ENCODE measurements around the gene CMTM2. TPM values are rescaled to one million over a fixed set of nuclear protein-coding genes. Genes with fewer than 3 reads are reported as not detected.
"Not testable (repeated sequence)": the region's sequence is repeated elsewhere in the genome, so short reads cannot be mapped to it uniquely, and the experiment has no call there.

CMTM2 gene
- total RNA-seq, 1 donor from 2014 or later, result not detected

GRCh38 chr16:66622863-66623262, 43.6 kb downstream of the CMTM2 start:
- no peaks in the 10 kb centered on the region for H3K9me3 ChIP-seq (replicated peaks)
- H3K4me1 ChIP-seq, result peaks cover 30% of the 10 kb centered on the region
- TF ChIP-seq, protein P1, sequence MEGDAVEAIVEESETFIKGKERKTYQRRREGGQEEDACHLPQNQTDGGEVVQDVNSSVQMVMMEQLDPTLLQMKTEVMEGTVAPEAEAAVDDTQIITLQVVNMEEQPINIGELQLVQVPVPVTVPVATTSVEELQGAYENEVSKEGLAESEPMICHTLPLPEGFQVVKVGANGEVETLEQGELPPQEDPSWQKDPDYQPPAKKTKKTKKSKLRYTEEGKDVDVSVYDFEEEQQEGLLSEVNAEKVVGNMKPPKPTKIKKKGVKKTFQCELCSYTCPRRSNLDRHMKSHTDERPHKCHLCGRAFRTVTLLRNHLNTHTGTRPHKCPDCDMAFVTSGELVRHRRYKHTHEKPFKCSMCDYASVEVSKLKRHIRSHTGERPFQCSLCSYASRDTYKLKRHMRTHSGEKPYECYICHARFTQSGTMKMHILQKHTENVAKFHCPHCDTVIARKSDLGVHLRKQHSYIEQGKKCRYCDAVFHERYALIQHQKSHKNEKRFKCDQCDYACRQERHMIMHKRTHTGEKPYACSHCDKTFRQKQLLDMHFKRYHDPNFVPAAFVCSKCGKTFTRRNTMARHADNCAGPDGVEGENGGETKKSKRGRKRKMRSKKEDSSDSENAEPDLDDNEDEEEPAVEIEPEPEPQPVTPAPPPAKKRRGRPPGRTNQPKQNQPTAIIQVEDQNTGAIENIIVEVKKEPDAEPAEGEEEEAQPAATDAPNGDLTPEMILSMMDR (IDR thresholded peaks at IDR 0.05; ENCODE audit: borderline replicate concordance), result no peak
- H3K36me3 ChIP-seq, result peaks cover 11% of the 10 kb centered on the region
- no peak for DNase-seq
- no peak overlapping the region for H3K4me3 ChIP-seq
- no peaks in the 10 kb centered on the region for H3K27me3 ChIP-seq (ENCODE audit: low read depth)
- H3K27ac ChIP-seq (replicated peaks), result no peak overlapping the region
- intact Hi-C loops (cut with micrococcal nuclease), result no loop called here

DNA sequence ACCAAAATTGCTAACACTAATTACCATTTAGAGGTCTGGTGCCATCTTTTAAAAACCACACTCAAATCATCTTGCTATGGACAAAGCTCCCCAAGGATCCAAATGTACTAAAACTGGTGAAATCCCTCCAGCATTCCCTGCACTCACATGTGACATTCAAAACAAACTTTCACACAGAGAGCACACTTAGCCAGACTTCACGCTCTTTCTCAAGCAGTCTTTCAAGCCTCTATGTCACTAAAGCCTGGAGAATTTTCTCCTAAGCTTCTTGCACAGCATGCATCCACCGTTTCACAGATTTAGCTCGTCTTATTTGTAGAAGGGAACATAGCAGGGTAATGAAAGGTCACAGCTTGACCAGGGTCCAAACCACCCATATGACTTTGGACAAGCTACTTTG, 44.5 kb downstream of the CMTM2 start:
- Histone ChIP-seq H3K27ac (replicated peaks) (no peak overlapping the region), H3K4me3 (no peak overlapping the region), H3K4me1 (peaks cover 27% of the 10 kb centered on the region), H3K9me3 (replicated peaks) (no peaks in the 10 kb centered on the region), H3K36me3 (peaks cover 11% of the 10 kb centered on the region), H3K27me3 (ENCODE audit: low read depth) (no peaks in the 10 kb centered on the region)
- no peak for DNase-seq
- TF ChIP-seq, protein P1 (IDR thresholded peaks at IDR 0.05; ENCODE audit: borderline replicate concordance), result no peak
- intact Hi-C loops (cut with micrococcal nuclease), result no loop called here

- DNase-seq; H3K4me1 ChIP-seq; H3K4me3 ChIP-seq; H3K36me3 ChIP-seq; H3K9me3 ChIP-seq (replicated peaks); intact Hi-C loops (cut with micrococcal nuclease); H3K27me3 ChIP-seq (ENCODE audit: low read depth); H3K27ac ChIP-seq (replicated peaks): not testable (repeated sequence)
Observed at GRCh38 chr16:66627611-66628378, 48.5 kb downstream of the CMTM2 start.

- H3K4me3 ChIP-seq, result no peak overlapping the region
- TF ChIP-seq, protein P1 (IDR thresholded peaks at IDR 0.05; ENCODE audit: borderline replicate concordance), result no peak
- intact Hi-C loops (cut with micrococcal nuclease), result no loop called here
- no peaks in the 10 kb centered on the region for H3K4me1 ChIP-seq
- H3K27ac ChIP-seq (replicated peaks), result no peak overlapping the region
- H3K36me3 ChIP-seq, result no peaks in the 10 kb centered on the region
- H3K9me3 ChIP-seq (replicated peaks), result no peaks in the 10 kb centered on the region
- no peak for DNase-seq
- no peaks in the 10 kb centered on the region for H3K27me3 ChIP-seq (ENCODE audit: low read depth)
Observed at GRCh38 chr16:66629856-66630255, 50.6 kb downstream of the CMTM2 start.

GRCh38 chr16:66630561-66631260, 51.4 kb downstream of the CMTM2 start:
- not testable (repeated sequence) for DNase-seq; H3K27ac ChIP-seq (replicated peaks)

GRCh38 chr16:66631558-66631957, 52.3 kb downstream of the CMTM2 start:
- H3K27me3 ChIP-seq (ENCODE audit: low read depth); H3K27ac ChIP-seq (replicated peaks); H3K36me3 ChIP-seq; H3K9me3 ChIP-seq (replicated peaks); H3K4me1 ChIP-seq; H3K4me3 ChIP-seq; DNase-seq; intact Hi-C loops (cut with micrococcal nuclease): not testable (repeated sequence)

More at GRCh38 chr16:66630561-66631260, 51.4 kb downstream of the CMTM2 start:
- intact Hi-C loops (cut with micrococcal nuclease); H3K9me3 ChIP-seq (replicated peaks); H3K4me3 ChIP-seq; H3K4me1 ChIP-seq; H3K27me3 ChIP-seq (ENCODE audit: low read depth); H3K36me3 ChIP-seq: not testable (repeated sequence)
